ENCODE data around the gene ZKSCAN5.

Gene ZKSCAN5

DNA sequence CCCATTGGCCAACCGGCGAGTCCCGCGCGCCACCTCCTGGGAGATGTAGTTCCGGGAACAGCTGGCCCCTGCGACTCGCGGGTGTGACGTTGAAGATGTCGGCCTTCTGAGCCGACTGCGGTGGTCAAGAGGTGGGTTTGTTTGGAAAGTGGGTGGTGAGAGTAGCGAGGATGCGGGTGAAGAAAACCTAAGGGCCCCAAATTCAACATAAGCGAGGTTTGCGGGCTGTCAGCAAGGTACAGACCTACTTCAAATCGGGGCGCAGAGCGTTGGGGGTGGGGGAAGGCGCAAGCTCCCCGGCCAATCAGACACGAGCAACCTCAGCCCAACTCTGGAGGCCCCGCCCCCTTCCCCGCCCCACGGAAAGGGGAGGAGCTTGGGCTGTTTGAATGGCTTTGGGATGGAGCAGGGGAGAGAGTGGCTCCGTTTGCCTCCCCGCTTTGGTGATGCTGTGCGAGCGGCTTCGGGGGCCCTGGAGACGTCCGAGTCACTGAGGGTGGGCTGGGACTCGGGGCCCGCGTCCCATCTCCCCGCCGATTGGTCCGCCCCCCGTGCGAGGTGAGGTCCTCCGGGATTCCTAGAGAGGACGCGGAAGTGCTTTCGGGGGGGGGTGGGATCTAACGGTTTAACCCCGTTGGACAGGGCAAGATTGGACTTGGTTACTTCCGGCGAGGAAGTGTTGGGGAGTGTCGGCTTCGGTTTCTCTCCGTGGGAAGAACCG lies at the start of gene ZKSCAN5:
Gene ZKSCAN5, plus strand, starts transcription at position 60 of the 721 bp plus-strand sequence. CDS start 1,383 bp downstream, outside the sequence.
- peak; percentile 98 to 99 (median 99) for DNase-seq

- DNase-seq, result no peak
Observed at GRCh38 chr7:99455874-99456273, 48.6 kb upstream of the ZKSCAN5 start.

- DNase-seq, result no peak
Observed at GRCh38 chr7:99456288-99456687, 48.2 kb upstream of the ZKSCAN5 start.

- no peak for DNase-seq
Observed at GRCh38 chr7:99457050-99457649, 47.3 kb upstream of the ZKSCAN5 start.

DNA sequence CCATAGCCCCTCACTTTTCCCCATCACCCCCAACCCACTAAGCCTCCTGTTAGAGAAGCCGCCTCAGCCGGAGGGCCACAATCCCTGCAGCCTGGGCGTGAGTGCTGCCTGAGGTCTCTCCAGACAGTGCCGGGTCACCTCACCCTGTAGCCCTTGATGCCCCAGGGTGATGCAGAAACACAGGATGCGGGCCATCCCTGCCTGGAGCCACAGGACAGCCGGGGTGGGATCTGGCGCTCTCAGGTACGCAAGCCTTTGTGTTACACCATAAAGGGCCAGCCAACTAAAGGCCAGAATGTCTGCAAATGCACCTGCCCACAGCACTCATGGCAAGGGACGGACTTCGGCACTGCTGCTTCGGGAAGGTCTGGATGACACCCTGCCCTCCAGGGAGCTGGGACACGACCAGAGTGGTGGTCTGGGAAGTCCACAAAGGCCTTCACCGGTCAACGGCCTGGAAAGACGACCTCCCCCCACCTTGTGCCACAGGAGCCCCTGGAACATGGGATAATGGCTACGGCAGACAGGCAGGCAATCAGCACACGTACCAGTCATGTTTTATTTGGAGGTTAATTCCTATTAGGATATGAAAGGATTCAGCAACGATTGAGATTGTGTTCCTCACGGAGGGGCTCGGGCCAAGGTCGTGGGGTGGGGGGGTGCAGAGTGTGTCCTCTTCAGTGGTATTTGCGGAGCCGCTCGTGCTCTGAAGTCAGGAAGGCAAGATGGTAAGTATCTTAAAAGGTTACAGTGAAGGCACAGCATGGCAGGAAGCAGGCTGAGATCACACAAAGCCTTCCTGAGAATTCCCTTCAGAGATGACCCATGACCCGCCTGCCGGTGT lies 46.6 kb upstream of the ZKSCAN5 start:
- no peak for DNase-seq

DNA sequence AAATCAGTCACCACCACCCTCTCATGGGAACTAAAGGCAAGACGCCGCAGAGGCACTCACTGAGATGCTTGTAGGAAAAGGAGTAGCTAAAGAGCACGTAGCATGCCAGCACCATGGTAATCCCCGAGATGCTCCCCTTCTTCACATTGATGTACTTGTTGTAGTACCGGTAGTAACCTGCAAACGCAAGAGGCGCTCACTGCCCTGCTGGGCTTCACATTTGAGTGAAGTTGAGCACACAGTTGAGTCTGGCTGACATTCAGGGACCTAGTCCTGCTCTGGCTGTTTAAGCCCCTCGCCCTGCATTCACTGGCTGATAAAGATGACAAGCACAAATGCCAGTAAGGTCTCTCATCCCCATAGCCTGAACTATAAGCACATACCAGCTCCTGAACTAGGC lies 45.4 kb upstream of the ZKSCAN5 start:
- DNase-seq, result peak in 1 of 3 experiments; percentile 26

- DNase-seq, result no peak
Observed at GRCh38 chr7:99460651-99461050, 43.8 kb upstream of the ZKSCAN5 start.

GRCh38 chr7:99461221-99461620 lies 43.2 kb upstream of the ZKSCAN5 start:
- no peak for DNase-seq

GRCh38 chr7:99465421-99465768 lies 39.1 kb upstream of the ZKSCAN5 start:
- DNase-seq, result no peak

DNA sequence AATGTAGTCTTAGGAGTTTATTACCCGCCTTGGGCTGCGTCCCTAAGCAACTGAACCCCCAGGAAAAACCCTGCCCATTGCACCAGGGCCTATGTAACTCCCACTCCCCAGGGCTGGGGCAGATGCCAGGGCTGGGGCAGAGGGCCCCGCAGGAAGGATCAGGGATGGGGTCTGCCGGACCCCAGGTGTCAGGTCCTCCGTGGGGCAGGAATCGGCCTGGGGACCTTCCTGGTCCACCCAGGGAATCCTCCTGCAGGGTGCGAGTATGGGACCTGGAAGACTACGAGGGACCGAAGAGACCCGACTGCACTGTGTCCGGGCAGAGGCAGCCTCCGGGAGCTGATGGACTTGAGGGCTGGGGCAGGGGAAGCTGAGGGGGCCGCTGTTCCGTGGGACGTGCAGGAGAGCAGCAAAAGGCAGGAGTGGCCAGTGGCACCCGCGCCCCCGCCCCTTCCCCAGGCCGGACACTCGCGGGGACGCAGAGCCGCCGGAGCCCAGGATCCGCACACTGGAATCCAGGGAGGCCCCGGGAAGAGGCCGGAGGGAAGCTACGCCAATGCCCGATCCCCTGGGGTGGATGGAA lies 36.0 kb upstream of the ZKSCAN5 start:
- no peak for DNase-seq

DNA sequence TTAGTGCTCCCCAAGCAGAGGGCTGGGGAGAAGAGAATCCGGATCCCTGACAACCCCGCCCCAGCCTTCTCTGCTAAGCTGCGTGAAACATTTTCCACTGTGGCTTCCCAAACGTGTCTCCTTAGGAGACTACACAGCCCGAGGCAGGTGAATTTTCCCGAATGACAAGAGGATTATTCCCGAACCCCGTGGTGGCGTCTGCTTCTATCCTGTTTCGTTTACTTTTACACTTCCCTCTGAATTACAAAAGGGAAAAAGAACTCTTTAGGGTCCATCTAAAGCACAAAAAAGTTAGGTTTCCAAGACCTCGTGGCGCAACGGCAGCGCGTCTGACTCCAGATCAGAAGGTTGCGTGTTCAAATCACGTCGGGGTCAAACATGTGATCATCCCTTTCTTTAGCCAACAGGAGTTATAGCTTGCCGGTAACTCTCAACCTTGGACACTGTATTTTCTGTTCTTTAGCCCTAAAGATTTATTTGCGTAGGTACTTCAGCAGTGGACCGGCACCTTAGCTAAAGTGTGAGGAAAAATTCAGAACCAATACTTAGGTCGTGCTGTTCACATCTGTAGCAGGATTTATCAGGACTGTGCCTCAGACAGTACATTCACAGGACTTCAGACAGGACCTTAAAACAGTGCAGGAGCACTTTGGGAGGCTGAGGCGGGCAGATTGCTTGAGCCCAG lies 34.9 kb upstream of the ZKSCAN5 start:
- no peak for DNase-seq

DNA sequence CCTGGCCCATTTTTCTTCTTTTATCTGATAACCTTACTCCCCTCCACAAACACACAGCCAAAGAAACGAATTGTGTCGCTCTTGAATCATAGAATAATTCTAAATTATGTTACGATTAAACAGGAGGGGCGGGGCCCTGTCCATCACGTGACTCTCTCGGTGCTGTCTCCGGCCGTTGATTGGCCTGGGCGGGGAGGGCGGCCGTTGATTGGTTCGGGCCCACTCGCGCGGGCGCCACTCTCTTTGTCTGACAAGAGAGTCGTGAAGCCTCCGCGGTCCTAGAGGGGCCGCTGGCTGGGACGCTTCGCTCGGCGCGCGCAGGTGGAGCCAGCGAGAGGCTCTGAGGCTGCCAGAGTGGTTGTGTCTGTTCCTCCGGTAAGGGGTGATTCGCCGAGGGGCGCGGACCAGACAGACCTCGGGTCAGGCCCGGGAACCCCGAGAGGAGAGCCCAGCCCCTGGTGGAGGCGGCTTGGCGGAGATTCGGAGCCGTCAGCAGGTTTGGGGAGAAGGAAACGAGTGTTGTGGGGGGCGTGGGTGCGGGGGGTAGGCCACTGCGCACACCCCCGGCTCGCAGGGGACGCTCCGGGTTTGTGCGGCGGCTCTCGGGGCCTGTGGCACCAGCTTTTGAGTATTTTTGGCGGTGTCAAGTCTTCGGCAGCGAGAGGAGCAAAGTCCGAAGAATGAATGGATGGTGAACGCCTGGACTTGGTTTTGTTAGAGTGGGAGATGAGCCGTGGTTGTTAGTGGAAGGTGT lies 31.7 kb upstream of the ZKSCAN5 start, which contains the start of gene ZNF789:
Gene ZNF789, plus strand, starts transcription at position 330 of the 754 bp plus-strand sequence. CDS start 3,567 bp downstream, outside the sequence.
- peak; percentile 97 to 99 (median 98) for DNase-seq

DNA sequence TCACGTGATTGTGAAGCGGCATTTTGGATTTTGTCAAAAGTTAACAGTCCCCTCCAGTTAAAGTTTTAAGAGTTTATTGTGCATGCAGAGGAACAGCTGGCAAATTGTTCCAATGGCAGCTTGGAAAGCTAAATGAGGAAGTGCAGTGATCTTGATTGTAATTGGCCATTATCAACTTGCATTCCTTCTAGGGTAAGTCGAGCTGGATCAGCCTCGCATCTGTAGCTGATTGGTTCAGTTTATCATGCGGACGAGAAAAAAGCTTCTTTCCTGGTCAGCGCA lies 31.2 kb upstream of the ZKSCAN5 start:
- peak in 2 of 3 experiments; percentile 55 to 72 for DNase-seq

DNA sequence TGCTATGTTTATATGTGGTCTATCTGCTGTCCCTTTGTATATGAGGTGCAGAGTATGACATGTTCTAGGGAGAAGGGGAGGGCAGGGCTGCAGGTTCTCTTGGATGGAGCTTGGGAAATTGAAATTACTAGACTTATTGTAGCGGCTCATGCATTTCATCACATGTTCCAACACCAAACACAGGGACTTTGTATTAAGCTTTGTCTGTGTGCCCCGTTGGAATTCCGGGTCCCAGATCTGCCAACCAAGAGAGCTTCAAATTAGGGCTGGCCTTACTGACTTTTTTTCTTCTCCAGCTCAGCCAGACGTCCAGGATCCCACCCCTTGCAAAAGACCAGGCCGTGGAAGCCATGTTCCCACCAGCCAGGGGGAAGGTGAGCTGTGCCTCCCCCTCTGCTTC lies 28.4 kb upstream of the ZKSCAN5 start:
- no peak for DNase-seq

- no peak for DNase-seq
Observed at GRCh38 chr7:99478464-99479440, 25.7 kb upstream of the ZKSCAN5 start.

DNA sequence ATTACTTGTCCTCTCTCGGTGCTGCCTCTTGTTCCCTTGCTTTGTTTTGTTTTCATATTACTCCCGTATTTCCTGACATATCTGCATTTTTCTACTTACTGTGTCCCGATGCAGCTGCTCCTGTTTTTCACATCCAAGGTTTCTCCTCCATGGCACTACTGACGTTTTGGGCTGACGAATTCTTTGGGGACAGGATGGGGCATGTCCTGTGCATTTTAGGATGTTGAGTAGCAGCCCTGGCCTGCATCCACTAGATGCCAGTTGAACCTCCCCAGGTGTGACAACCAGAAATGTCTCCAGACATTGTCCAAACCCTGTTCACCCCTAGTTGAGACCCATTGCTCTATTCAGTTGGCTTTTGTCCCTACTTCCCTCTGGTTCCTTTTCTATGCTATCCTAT lies 19.4 kb upstream of the ZKSCAN5 start:
- no peak for DNase-seq

DNA sequence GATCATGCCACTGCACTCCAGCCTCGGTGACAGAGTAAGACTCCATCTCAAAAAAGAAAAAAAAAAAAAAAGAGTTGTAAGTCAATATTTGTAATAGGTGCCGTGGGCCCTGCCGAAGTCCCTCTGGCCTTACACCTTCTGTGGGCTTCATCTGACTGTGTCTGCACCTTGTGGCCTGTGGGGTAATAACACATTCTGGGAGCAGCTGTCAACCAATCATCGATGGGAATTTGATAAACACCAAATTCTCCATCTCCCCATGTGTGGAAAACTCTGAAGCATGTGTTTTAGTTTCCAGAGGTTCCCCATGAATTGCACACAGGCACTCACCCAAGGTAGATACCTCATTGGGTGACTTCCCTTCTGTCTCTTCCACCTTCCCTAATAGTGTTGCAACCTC lies 15.2 kb upstream of the ZKSCAN5 start:
- DNase-seq, result no peak

- DNase-seq, result no peak
Observed at GRCh38 chr7:99490878-99491277, 13.6 kb upstream of the ZKSCAN5 start.

DNA sequence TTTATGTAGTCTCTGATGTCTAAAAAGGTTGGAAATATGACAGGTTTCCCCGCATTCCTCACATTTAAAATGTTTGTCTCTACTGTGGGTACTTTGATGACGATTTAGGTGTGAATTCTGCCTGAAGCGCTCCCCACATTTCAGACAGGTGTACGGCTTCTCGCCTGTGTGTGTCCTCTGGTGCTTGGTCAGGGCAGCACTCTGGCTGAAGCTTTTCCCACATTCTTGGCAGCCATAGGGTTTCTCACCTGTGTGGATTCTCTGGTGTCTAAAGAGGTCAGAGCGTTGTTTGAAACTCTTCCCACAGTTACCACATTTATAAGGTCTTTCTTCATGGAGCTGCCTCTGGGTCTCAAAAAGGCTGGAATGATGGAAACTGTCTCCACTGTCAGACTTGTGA lies 10.6 kb upstream of the ZKSCAN5 start:
- no peak for DNase-seq

DNA sequence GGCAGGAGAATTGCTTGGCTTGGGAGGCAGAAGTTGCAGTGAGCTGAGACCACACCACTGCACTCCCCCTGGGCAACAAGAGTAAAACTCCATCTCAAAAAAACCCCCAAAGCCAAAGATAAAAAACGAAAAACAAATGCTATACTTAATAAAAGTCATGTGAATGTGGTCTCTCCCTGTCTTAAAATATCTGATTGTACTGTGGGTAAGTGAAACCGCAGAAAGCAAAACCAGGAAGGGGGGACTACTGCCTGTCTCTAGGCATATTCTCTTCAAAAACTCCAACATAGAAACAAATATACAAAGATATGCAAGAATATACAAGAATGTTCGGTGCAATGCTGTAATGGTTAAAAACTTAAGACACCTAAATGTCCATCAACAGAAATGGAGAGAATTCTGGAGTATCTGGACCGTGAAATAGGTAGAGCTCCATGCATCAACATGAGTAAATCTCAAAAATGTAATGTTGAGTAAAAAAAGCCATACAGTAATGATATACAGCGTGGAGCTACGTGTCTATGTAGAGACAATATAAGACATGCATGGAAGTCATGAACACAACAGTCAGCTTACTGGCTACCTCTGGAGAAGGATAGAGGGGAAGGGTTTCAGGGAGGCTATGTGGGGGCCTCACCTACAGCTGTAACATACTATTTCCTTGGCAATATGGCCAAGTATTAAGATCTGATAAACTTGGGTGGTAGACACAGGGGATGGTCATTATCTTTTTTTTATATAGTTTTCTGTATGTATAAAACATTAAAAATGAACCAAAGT lies 6.5 kb upstream of the ZKSCAN5 start:
- DNase-seq, result no peak

All from NCI-H1417 (cell line).